ENCODE results near the gene ZNF488. TPM values are rescaled to one million over a fixed set of nuclear protein-coding genes. Genes with fewer than 3 reads are reported as not detected.

ZNF488 gene
- total RNA-seq, 2 donors from 2014 or later = 0.53 to 1.2 TPM

GRCh38 chr10:47326306-47326926 lies 57.7 kb downstream of the ZNF488 start:
- Histone ChIP-seq H3K4me1 (ENCODE audit: control insufficient read depth, insufficient read depth, low read length) (no peaks in the 10 kb centered on the region), H3K27ac (ENCODE audit: low read depth, low read length) (no peak overlapping the region), H3K9ac (ENCODE audit: extremely low read depth, low read length, poor library complexity, severe bottlenecking) (no peak overlapping the region), H3K27me3 (ENCODE audit: control insufficient read depth, insufficient read depth, low read length, poor library complexity, severe bottlenecking) (no peaks in the 10 kb centered on the region), H3K36me3 (ENCODE audit: control insufficient read depth, insufficient read depth, low read length) (no peaks in the 10 kb centered on the region), H3K4me3 (ENCODE audit: low read length) (no peak overlapping the region), H3K9me3 (ENCODE audit: control insufficient read depth, low read length) (no peaks in the 10 kb centered on the region)
- no peaks in the 10 kb centered on the region for H3K36me3 Mint-ChIP-seq (ENCODE audit: low read depth)
- TF ChIP-seq CTCF (conservative IDR thresholded peaks at IDR 0.05) = no peak
- H3K4me1 Mint-ChIP-seq = no peaks in the 10 kb centered on the region
- no peak overlapping the region for H3K27ac Mint-ChIP-seq
- H3K4me3 Mint-ChIP-seq = no peak overlapping the region
- 85 to 88% methylated on average over 2 to 5 of the region's 5 CpGs for WGBS, 2 experiments (ENCODE audit: insufficient coverage in 1 of 2, insufficient read length in 1 of 2)
- peaks cover 3% of the 10 kb centered on the region for H3K9me3 Mint-ChIP-seq
- H3K27me3 Mint-ChIP-seq (ENCODE audit: insufficient read depth) = peaks cover 2% of the 10 kb centered on the region
- DNase-seq = no peak

- no peak for DNase-seq
- Histone ChIP-seq H3K27me3 (ENCODE audit: control insufficient read depth, insufficient read depth, low read length, poor library complexity, severe bottlenecking) (no peaks in the 10 kb centered on the region), H3K27ac (ENCODE audit: low read depth, low read length) (no peak overlapping the region), H3K36me3 (ENCODE audit: control insufficient read depth, insufficient read depth, low read length) (no peaks in the 10 kb centered on the region), H3K9ac (ENCODE audit: extremely low read depth, low read length, poor library complexity, severe bottlenecking) (no peak overlapping the region), H3K4me3 (ENCODE audit: low read length) (no peak overlapping the region), H3K9me3 (ENCODE audit: control insufficient read depth, low read length) (no peaks in the 10 kb centered on the region), H3K4me1 (ENCODE audit: control insufficient read depth, insufficient read depth, low read length) (no peaks in the 10 kb centered on the region)
- H3K36me3 Mint-ChIP-seq (ENCODE audit: low read depth) = no peaks in the 10 kb centered on the region
- H3K4me1 Mint-ChIP-seq = no peaks in the 10 kb centered on the region
- H3K27ac Mint-ChIP-seq = no peak overlapping the region
- 91 to 95% methylated on average over 25 to 30 of the region's 30 CpGs for WGBS, 2 experiments (ENCODE audit: insufficient coverage in 1 of 2, insufficient read length in 1 of 2)
- H3K27me3 Mint-ChIP-seq (ENCODE audit: insufficient read depth) = peaks cover 2% of the 10 kb centered on the region
- no peak overlapping the region for H3K4me3 Mint-ChIP-seq
- H3K9me3 Mint-ChIP-seq = peaks cover 3% of the 10 kb centered on the region
- TF ChIP-seq CTCF (conservative IDR thresholded peaks at IDR 0.05) = no peak
Measured at GRCh38 chr10:47325303-47326291, 58.5 kb downstream of the ZNF488 start.

DNA sequence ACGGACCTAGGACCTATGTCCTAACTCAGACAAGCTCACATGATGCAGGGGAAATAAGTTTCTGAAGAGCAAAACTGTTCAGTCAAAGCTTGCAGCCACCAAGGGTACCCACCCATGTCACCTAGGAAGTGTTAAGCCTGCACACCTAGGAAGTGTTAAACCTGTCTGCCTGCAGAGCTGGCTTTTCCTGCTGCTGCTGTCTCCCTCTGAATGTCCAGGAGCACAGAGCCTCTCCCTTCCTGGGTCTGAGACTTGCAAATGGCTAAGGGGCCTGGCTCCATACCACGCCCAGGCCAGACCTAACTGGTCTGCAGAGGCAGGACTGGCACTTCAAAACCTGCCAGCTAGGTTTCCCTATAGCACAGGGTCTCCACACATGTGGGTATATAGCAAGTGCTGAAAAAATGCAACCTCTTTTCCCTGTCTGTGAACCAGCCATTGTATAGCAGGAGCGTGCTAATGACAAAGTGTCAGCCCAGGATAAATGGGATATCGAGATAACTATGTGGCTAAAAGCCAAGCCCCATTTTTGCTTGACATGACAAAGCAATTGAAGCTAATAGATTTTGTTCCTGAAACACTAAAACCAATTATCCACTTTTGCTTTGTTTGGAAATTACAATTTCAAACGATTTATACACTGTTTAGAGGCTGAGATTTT lies 60.3 kb downstream of the ZNF488 start:
- H3K9me3 Mint-ChIP-seq = peaks cover 3% of the 10 kb centered on the region
- no peaks in the 10 kb centered on the region for H3K36me3 Mint-ChIP-seq (ENCODE audit: low read depth)
- no peaks in the 10 kb centered on the region for H3K4me1 ChIP-seq (ENCODE audit: control insufficient read depth, insufficient read depth, low read length)
- WGBS, 2 experiments (ENCODE audit: insufficient coverage in 1 of 2, insufficient read length in 1 of 2) = 87 to 100% methylated on average over 4 to 5 of the region's 5 CpGs
- TF ChIP-seq CTCF (conservative IDR thresholded peaks at IDR 0.05) = no peak
- H3K9ac ChIP-seq (ENCODE audit: extremely low read depth, low read length, poor library complexity, severe bottlenecking) = no peak overlapping the region
- no peak for DNase-seq
- H3K4me3 Mint-ChIP-seq = no peak overlapping the region
- H3K9me3 ChIP-seq (ENCODE audit: control insufficient read depth, low read length) = no peaks in the 10 kb centered on the region
- no peak overlapping the region for H3K4me3 ChIP-seq (ENCODE audit: low read length)
- H3K27ac Mint-ChIP-seq = no peak overlapping the region
- peaks cover 2% of the 10 kb centered on the region for H3K27me3 Mint-ChIP-seq (ENCODE audit: insufficient read depth)
- no peaks in the 10 kb centered on the region for H3K36me3 ChIP-seq (ENCODE audit: control insufficient read depth, insufficient read depth, low read length)
- H3K4me1 Mint-ChIP-seq = no peaks in the 10 kb centered on the region
- H3K27ac ChIP-seq (ENCODE audit: low read depth, low read length) = no peak overlapping the region
- no peaks in the 10 kb centered on the region for H3K27me3 ChIP-seq (ENCODE audit: control insufficient read depth, insufficient read depth, low read length, poor library complexity, severe bottlenecking)

Measured in endodermal cell (in vitro differentiated cells).